ENCODE data around the gene DECR2.

GRCh38 chr16:401468-402348 is at the start of gene DECR2:
- TF ChIP-seq POLR2A (IDR thresholded peaks at IDR 0.05; ENCODE audit: low read depth, low read length) = peak; percentile 94
- TF ChIP-seq EZH2 (IDR thresholded peaks at IDR 0.05; ENCODE audit: borderline replicate concordance, control insufficient read depth, low read depth, low read length) = no peak

All from GM12878 (cell line).